Kasumi-1 (cell line): ENCODE data around the gene HELZ.

Experiments
- DNase-seq, 2 experiments: peaks; one replicate each; lab custom pipeline; 2025; lab: John Stamatoyannopoulos, UW

HELZ gene

GRCh38 chr17:67194134-67194533 is 50.9 kb downstream of the HELZ start:
- no peak for DNase-seq

GRCh38 chr17:67187927-67188326 is 57.1 kb downstream of the HELZ start:
- no peak for DNase-seq

GRCh38 chr17:67186782-67187181 is 58.2 kb downstream of the HELZ start:
- DNase-seq, result no peak

GRCh38 chr17:67183531-67183930 is 61.5 kb downstream of the HELZ start:
- DNase-seq, result no peak

GRCh38 chr17:67181825-67182224 is 63.2 kb downstream of the HELZ start:
- DNase-seq, result no peak

- DNase-seq, result no peak
These were observed 64.7 kb downstream of the HELZ start for GRCh38 chr17:67180275-67180674.

GRCh38 chr17:67178555-67178954 is 66.4 kb downstream of the HELZ start:
- no peak for DNase-seq

- DNase-seq, result no peak
These were observed 67.3 kb downstream of the HELZ start for GRCh38 chr17:67177732-67178131.

GRCh38 chr17:67174190-67174589 is 70.8 kb downstream of the HELZ start:
- DNase-seq, result no peak

- DNase-seq, result no peak
These were observed 73.4 kb downstream of the HELZ start for GRCh38 chr17:67171560-67171959.

- DNase-seq, result no peak
These were observed 76.5 kb downstream of the HELZ start for GRCh38 chr17:67168496-67168895.

GRCh38 chr17:67165201-67165600 is 79.8 kb downstream of the HELZ start:
- peak; percentile 89 to 96 for DNase-seq

GRCh38 chr17:67164302-67164701 is 80.7 kb downstream of the HELZ start:
- DNase-seq, result peak; percentile 30 to 51

- no peak for DNase-seq
These were observed 82.2 kb downstream of the HELZ start for GRCh38 chr17:67162771-67163170.

GRCh38 chr17:67161573-67161972 is 83.4 kb downstream of the HELZ start:
- DNase-seq, result no peak

- no peak for DNase-seq
These were observed 84.2 kb downstream of the HELZ start for GRCh38 chr17:67160791-67161190.

GRCh38 chr17:67157732-67158639 is 87.0 kb downstream of the HELZ start:
- peak; percentile 53 to 69 for DNase-seq

- peak; percentile 16 to 31 for DNase-seq
These were observed 88.5 kb downstream of the HELZ start for GRCh38 chr17:67156269-67157199.

- no peak for DNase-seq
These were observed 92.2 kb downstream of the HELZ start for GRCh38 chr17:67152824-67153223.

GRCh38 chr17:67151717-67152116 is 93.3 kb downstream of the HELZ start:
- no peak for DNase-seq

- no peak for DNase-seq
These were observed 94.2 kb downstream of the HELZ start for GRCh38 chr17:67150826-67151225.

- DNase-seq, result no peak
These were observed 96.6 kb downstream of the HELZ start for GRCh38 chr17:67148352-67148751.
